Fibroblast of lung (primary cell): Measurements from ENCODE around the gene CAMTA1.

Experiments used
- CTCF ChIP-seq, 2 donors: IDR thresholded peaks in 1 of 2; conservative IDR thresholded peaks in 1 of 2; 1 replicate in 1 of 2; 2 replicates in 1 of 2; pipeline ENCODE4 v1.5.1; 2011 to 2012; ENCODE audit warnings: low read length in 2 of 2, control low read depth in 1 of 2, inconsistent platforms in 1 of 2, low read depth in 1 of 2, mild to moderate bottlenecking in 1 of 2
- EZH2 ChIP-seq: IDR thresholded peaks from 2 replicates; pipeline ENCODE4 v1.5.1; 2012; ENCODE audit warnings: low read length, control low read depth, mild to moderate bottlenecking; ENCODE audit errors: missing control alignments

GRCh38 chr1:7253118-7253480, 467.8 kb downstream of the CAMTA1 start:
- TF ChIP-seq CTCF (conservative IDR thresholded peaks at IDR 0.05 in 1 of 2, IDR thresholded peaks at IDR 0.05 in 1 of 2; ENCODE audit: low read depth in 1 of 2, low read length in 2 of 2) (no peak), EZH2 (no peak)
